ENCODE measurements around the gene DAB2. TPM values are rescaled to one million over a fixed set of nuclear protein-coding genes. Genes with fewer than 3 reads are reported as not detected.

DAB2 gene
- total and polyA plus RNA-seq, 2 experiments from 2014 or later, result 8.7 to 11.4 TPM

GRCh38 chr5:39395521-39395920 is 29.3 kb downstream of the DAB2 start:
- no peak overlapping the region for H3K27ac ChIP-seq

GRCh38 chr5:39394946-39395345 is 29.8 kb downstream of the DAB2 start:
- H3K27me3 ChIP-seq, result no peaks in the 10 kb centered on the region
- TF ChIP-seq CTCF (IDR thresholded peaks at IDR 0.05; ENCODE audit: low read depth, low read length), result no peak
- H3K9me3 ChIP-seq (ENCODE audit: low read depth), result no peaks in the 10 kb centered on the region
- peak in 1 of 2 donors; percentile 85 for DNase-seq (ENCODE audit: low read depth in 1 of 2, low spot score in 1 of 2)
- peaks cover 8% of the 10 kb centered on the region for H3K4me1 ChIP-seq (ENCODE audit: low read depth)
- no peak overlapping the region for H3K27ac ChIP-seq
- no peak overlapping the region for H3K4me3 ChIP-seq
- H3K36me3 ChIP-seq, result no peaks in the 10 kb centered on the region

More at GRCh38 chr5:39395521-39395920, 29.3 kb downstream of the DAB2 start:
- no peak for TF ChIP-seq CTCF (IDR thresholded peaks at IDR 0.05; ENCODE audit: low read depth, low read length)
- Histone ChIP-seq H3K36me3 (no peaks in the 10 kb centered on the region), H3K4me1 (ENCODE audit: low read depth) (peaks cover 8% of the 10 kb centered on the region), H3K4me3 (no peak overlapping the region), H3K27me3 (no peaks in the 10 kb centered on the region), H3K9me3 (ENCODE audit: low read depth) (no peaks in the 10 kb centered on the region)
- DNase-seq (ENCODE audit: low read depth in 1 of 2, low spot score in 1 of 2), result no peak

- no peak for DNase-seq (ENCODE audit: low read depth in 1 of 2, low spot score in 1 of 2)
- no peak overlapping the region for H3K4me3 ChIP-seq
Observed at GRCh38 chr5:39390945-39391344, 33.8 kb downstream of the DAB2 start.

DNA sequence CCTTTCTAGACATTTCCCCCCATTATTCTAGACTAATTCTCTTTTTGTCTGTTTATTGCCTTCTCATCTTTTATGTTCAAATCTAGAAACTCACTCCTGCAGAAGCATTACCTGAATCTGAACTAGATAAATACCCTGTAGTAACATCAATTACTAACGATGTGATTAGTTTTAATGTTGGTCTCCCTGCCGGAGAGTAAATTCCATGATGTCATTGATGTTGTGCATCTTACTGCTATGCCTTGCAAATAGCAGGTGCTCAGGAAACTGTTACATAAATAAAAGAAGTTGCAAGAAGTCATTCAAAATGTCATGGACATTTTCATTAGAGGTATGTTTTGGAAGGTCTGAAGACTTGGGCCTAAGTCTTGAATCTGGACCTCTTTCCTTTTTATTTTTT is 37.5 kb downstream of the DAB2 start:
- DNase-seq (ENCODE audit: low read depth in 1 of 2, low spot score in 1 of 2), result no peak
- H3K27me3 ChIP-seq, result no peaks in the 10 kb centered on the region
- H3K4me3 ChIP-seq, result no peak overlapping the region
- H3K27ac ChIP-seq, result no peak overlapping the region
- peaks cover 12% of the 10 kb centered on the region for H3K4me1 ChIP-seq (ENCODE audit: low read depth)
- H3K36me3 ChIP-seq, result no peaks in the 10 kb centered on the region
- no peaks in the 10 kb centered on the region for H3K9me3 ChIP-seq (ENCODE audit: low read depth)
- TF ChIP-seq CTCF (IDR thresholded peaks at IDR 0.05; ENCODE audit: low read depth, low read length), result no peak

More at GRCh38 chr5:39390945-39391344, 33.8 kb downstream of the DAB2 start:
- no peak for TF ChIP-seq CTCF (IDR thresholded peaks at IDR 0.05; ENCODE audit: low read depth, low read length)
- Histone ChIP-seq H3K27me3 (no peaks in the 10 kb centered on the region), H3K36me3 (no peaks in the 10 kb centered on the region), H3K9me3 (ENCODE audit: low read depth) (no peaks in the 10 kb centered on the region), H3K27ac (no peak overlapping the region), H3K4me1 (ENCODE audit: low read depth) (peaks cover 10% of the 10 kb centered on the region)

DNA sequence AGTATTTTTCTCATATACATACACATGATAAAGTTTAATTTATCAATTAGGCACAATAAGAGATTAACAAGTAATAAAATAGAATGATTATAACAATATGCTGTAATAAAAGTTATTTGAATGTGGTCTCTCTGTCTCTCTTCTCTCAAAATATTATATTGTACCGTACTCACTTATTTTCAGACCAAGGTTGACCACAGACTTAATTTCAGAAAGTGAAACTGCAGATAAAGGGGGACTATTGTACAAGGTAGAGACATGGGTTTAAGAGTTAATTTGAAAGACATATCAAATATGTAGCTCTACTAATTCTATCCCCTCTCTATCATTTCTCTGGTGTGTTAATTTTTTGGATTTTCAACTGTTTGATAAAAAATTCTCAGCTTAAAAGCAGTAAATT is 40.5 kb downstream of the DAB2 start:
- no peaks in the 10 kb centered on the region for H3K27me3 ChIP-seq
- H3K27ac ChIP-seq, result no peak overlapping the region
- no peak overlapping the region for H3K4me3 ChIP-seq
- no peak for TF ChIP-seq CTCF (IDR thresholded peaks at IDR 0.05; ENCODE audit: low read depth, low read length)
- DNase-seq (ENCODE audit: low read depth in 1 of 2, low spot score in 1 of 2), result no peak
- no peaks in the 10 kb centered on the region for H3K36me3 ChIP-seq
- no peaks in the 10 kb centered on the region for H3K9me3 ChIP-seq (ENCODE audit: low read depth)
- peaks cover 12% of the 10 kb centered on the region for H3K4me1 ChIP-seq (ENCODE audit: low read depth)

- TF ChIP-seq CTCF (IDR thresholded peaks at IDR 0.05; ENCODE audit: low read depth, low read length), result no peak
- Histone ChIP-seq H3K27ac (no peak overlapping the region), H3K9me3 (ENCODE audit: low read depth) (no peaks in the 10 kb centered on the region), H3K27me3 (no peaks in the 10 kb centered on the region), H3K4me1 (ENCODE audit: low read depth) (peaks cover 7% of the 10 kb centered on the region), H3K36me3 (no peaks in the 10 kb centered on the region), H3K4me3 (no peak overlapping the region)
- DNase-seq (ENCODE audit: low read depth in 1 of 2, low spot score in 1 of 2), result no peak
Observed at GRCh38 chr5:39381376-39381775, 43.4 kb downstream of the DAB2 start.
